ENCODE results near the gene TMEM203.

TMEM203 gene

DNA sequence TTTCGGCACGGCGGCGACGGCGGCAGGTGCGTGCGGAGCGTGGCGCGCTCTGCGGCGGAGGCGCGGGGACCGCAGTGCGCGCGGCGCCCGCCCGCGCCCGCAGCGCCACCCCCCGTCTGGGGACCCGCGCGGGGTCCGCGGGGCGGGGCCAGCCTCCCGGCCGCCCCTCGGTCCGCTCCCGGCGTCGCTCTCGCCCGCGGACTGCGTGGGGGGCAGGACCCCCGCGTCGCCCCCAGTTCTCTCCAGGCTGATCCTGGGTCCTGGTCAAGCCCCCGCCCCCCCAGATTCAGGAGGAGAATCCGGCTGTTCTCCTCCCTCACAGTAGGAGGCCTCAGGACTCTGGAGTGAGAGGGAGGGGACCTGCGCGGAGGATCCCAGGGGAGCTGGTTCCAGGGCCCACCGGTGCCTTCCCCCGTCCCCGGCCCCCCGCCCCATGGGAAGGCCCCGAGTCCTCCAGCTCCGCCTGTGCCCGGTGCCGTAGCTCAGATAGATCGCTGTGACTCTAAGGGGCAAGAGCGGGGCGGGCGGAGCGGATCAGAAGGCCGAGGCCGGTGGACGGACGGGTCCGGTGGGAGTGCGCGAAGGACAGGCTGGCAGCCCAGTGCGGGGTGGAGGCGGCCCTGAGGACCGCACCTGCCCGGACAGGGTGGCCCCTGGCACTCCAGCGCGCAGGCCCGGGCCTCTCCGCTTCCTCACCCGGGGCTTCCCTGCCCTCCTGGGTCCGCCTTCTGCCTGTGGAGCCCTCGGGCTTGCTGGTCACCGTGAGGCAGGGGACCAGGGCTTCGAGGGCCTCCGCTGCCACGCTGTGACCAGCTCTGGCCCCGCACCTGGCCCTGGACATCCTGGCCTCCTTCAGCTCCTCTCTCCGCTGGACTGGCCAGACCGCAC is 17.0 kb upstream of the TMEM203 start, which contains the start of gene RNF208:
Gene RNF208, minus strand, starts transcription at position 51 of the 888 bp plus-strand sequence. CDS start 1,028 bp downstream, outside the sequence.
- TF ChIP-seq, protein P1, sequence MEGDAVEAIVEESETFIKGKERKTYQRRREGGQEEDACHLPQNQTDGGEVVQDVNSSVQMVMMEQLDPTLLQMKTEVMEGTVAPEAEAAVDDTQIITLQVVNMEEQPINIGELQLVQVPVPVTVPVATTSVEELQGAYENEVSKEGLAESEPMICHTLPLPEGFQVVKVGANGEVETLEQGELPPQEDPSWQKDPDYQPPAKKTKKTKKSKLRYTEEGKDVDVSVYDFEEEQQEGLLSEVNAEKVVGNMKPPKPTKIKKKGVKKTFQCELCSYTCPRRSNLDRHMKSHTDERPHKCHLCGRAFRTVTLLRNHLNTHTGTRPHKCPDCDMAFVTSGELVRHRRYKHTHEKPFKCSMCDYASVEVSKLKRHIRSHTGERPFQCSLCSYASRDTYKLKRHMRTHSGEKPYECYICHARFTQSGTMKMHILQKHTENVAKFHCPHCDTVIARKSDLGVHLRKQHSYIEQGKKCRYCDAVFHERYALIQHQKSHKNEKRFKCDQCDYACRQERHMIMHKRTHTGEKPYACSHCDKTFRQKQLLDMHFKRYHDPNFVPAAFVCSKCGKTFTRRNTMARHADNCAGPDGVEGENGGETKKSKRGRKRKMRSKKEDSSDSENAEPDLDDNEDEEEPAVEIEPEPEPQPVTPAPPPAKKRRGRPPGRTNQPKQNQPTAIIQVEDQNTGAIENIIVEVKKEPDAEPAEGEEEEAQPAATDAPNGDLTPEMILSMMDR (IDR thresholded peaks at IDR 0.05; ENCODE audit: low read depth, low read length) = no peak
- TF ChIP-seq EZH2phosphoT487 (IDR thresholded peaks at IDR 0.05; ENCODE audit: low read depth) = no peak
- no peaks in the 10 kb centered on the region for H3K9me3 ChIP-seq (ENCODE audit: insufficient read depth, low read length)
- H3K4me3 ChIP-seq (ENCODE audit: low read length) = peak within 1 kb of the TSS; percentile 93
- peak within 1 kb of the TSS; percentile 75 for H3K4me2 ChIP-seq (ENCODE audit: low read length)
- H3K36me3 ChIP-seq (replicated peaks; ENCODE audit: low read depth, low read length) = no peaks in the 10 kb centered on the region
- peak within 1 kb of the TSS; percentile 62 for H3K9ac ChIP-seq (ENCODE audit: low read length)
- no peaks in the 10 kb centered on the region for H3K27me3 ChIP-seq (ENCODE audit: low read depth, low read length)
- no peaks in the 10 kb centered on the region for H3K79me2 ChIP-seq (ENCODE audit: low read length)
- H2AFZ ChIP-seq (ENCODE audit: low read depth, low read length) = no peak within 1 kb of the TSS
- peaks cover 12% of the 10 kb centered on the region for H3K4me1 ChIP-seq (ENCODE audit: low read length)
- peak within 1 kb of the TSS; percentile 14; the same call in 1 of the 2 replicates for H3K27ac ChIP-seq (ENCODE audit: low read length)
- H4K20me1 ChIP-seq (ENCODE audit: insufficient read depth, low read length) = no peaks in the 10 kb centered on the region

DNA sequence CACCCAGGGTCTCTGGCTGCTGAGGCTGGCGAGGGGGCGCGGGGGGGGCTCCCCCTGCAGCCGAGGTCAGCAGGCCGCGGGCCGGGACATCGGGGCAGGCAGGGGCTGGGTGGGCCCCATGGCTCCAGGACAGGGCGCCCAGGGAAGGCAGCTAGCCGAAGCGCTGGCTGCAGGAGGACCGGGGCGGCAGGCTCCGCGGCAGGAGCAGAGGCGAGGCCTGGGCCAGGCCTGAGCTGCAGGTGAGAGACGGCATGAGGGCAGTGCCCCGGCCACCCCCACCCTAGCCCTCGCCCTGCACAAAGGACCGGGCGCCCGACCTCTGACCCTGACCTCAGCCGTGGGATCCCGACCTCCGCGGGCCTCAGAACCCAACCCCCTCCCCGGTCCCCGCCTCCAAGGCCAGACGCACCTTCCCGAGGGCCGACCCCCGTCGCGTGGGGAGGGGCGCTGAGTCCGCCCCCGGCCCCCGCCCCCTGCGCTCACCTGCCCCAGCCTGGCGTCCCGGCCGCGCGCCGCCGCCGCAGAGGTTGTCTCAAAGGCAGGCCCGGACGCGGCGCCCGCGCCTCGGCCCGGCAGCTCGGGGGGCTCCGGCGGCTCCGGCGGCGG is 16.2 kb upstream of the TMEM203 start:
- no peaks in the 10 kb centered on the region for H3K79me2 ChIP-seq (ENCODE audit: low read length)
- no peaks in the 10 kb centered on the region for H3K36me3 ChIP-seq (replicated peaks; ENCODE audit: low read depth, low read length)
- peak overlapping the region; percentile 62 for H3K9ac ChIP-seq (ENCODE audit: low read length)
- H3K27me3 ChIP-seq (ENCODE audit: low read depth, low read length) = no peaks in the 10 kb centered on the region
- H3K4me1 ChIP-seq (ENCODE audit: low read length) = peaks cover 10% of the 10 kb centered on the region; the same call in 1 of the 2 replicates
- no peaks in the 10 kb centered on the region for H4K20me1 ChIP-seq (ENCODE audit: insufficient read depth, low read length)
- H3K4me2 ChIP-seq (ENCODE audit: low read length) = peak overlapping the region; percentile 74
- peak overlapping the region; percentile 84 for H3K4me3 ChIP-seq (ENCODE audit: low read length)
- no peak overlapping the region for H2AFZ ChIP-seq (ENCODE audit: low read depth, low read length)
- TF ChIP-seq EZH2phosphoT487 (IDR thresholded peaks at IDR 0.05; ENCODE audit: low read depth) = no peak
- TF ChIP-seq, protein P1 (IDR thresholded peaks at IDR 0.05; ENCODE audit: low read depth, low read length) = no peak
- no peaks in the 10 kb centered on the region for H3K9me3 ChIP-seq (ENCODE audit: insufficient read depth, low read length)
- H3K27ac ChIP-seq (ENCODE audit: low read length) = no peak overlapping the region

DNA sequence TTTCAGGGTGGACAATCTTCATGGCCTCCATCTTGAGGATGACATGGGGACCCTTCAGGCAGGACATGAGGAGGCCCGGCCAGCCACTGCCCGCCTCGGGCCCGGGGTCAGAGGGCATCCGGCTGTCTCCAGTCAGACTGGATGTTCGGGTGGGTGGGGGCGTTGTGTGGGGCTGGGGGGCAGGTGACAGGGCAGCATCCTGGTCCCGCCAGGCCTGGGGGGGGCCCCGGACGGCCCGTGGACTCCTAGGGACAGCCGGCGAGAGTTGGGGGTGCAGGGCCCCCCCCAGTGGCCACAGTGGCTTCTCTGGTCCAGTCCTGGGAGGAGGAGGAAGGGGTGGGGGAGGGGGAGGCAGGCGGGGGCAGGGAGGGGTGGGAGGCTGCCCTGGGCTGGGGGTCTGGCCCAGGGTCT is 15.7 kb upstream of the TMEM203 start:
- Histone ChIP-seq H3K4me1 (ENCODE audit: low read length) (peaks cover 10% of the 10 kb centered on the region; the same call in 1 of the 2 replicates), H3K27ac (ENCODE audit: low read length) (no peak overlapping the region), H3K4me2 (ENCODE audit: low read length) (peak overlapping the region; percentile 74), H3K9ac (ENCODE audit: low read length) (peak overlapping the region; percentile 62; the same call in 1 of the 2 replicates), H2AFZ (ENCODE audit: low read depth, low read length) (no peak overlapping the region), H3K27me3 (ENCODE audit: low read depth, low read length) (no peaks in the 10 kb centered on the region), H4K20me1 (ENCODE audit: insufficient read depth, low read length) (no peaks in the 10 kb centered on the region), H3K36me3 (replicated peaks; ENCODE audit: low read depth, low read length) (no peaks in the 10 kb centered on the region), H3K4me3 (ENCODE audit: low read length) (peak overlapping the region; percentile 84), H3K79me2 (ENCODE audit: low read length) (no peaks in the 10 kb centered on the region), H3K9me3 (ENCODE audit: insufficient read depth, low read length) (no peaks in the 10 kb centered on the region)
- TF ChIP-seq EZH2phosphoT487 (IDR thresholded peaks at IDR 0.05; ENCODE audit: low read depth) = no peak
- TF ChIP-seq, protein P1 (IDR thresholded peaks at IDR 0.05; ENCODE audit: low read depth, low read length) = no peak

All from OCI-LY3 (cell line).